ENCODE measurements around the gene VPS54.

Gene VPS54

GRCh38 chr2:63891488-63892030 lies 127.7 kb downstream of the VPS54 start:
- Mint-ChIP-seq H3K36me3 (ENCODE audit: low read depth) (peaks cover 67% of the 10 kb centered on the region), H3K9me3 (no peaks in the 10 kb centered on the region), H3K27ac (peak overlapping the region in 1 of 3 experiments; percentile 42), H3K4me1 (peaks cover 15% of the 10 kb centered on the region), H3K27me3 (ENCODE audit: low read depth) (no peaks in the 10 kb centered on the region), H3K4me3 (no peak overlapping the region)
- no peak for TF ChIP-seq CTCF (IDR thresholded peaks at IDR 0.05; ENCODE audit: unreplicated experiment in 3 of 3)

GRCh38 chr2:63890678-63891077 lies 128.6 kb downstream of the VPS54 start:
- Mint-ChIP-seq H3K4me3 (no peak overlapping the region), H3K4me1 (peaks cover 15% of the 10 kb centered on the region), H3K27ac (no peak overlapping the region), H3K36me3 (ENCODE audit: low read depth) (peaks cover 62% of the 10 kb centered on the region), H3K27me3 (ENCODE audit: low read depth) (no peaks in the 10 kb centered on the region), H3K9me3 (no peaks in the 10 kb centered on the region)
- TF ChIP-seq CTCF (IDR thresholded peaks at IDR 0.05; ENCODE audit: unreplicated experiment in 3 of 3): no peak

GRCh38 chr2:63888490-63889402 lies 130.5 kb downstream of the VPS54 start:
- Mint-ChIP-seq H3K4me3 (no peak overlapping the region), H3K4me1 (peaks cover 15% of the 10 kb centered on the region), H3K36me3 (ENCODE audit: low read depth) (peaks cover 55% of the 10 kb centered on the region), H3K27ac (peak overlapping the region in 2 of 3 experiments; percentile 9 to 21), H3K9me3 (no peaks in the 10 kb centered on the region), H3K27me3 (ENCODE audit: low read depth) (no peaks in the 10 kb centered on the region)
- TF ChIP-seq CTCF (IDR thresholded peaks at IDR 0.05; ENCODE audit: unreplicated experiment in 3 of 3): peak; percentile 68 to 76 (median 76)

GRCh38 chr2:63888053-63888452 lies 131.2 kb downstream of the VPS54 start:
- no peak for TF ChIP-seq CTCF (IDR thresholded peaks at IDR 0.05; ENCODE audit: unreplicated experiment in 3 of 3)
- Mint-ChIP-seq H3K27ac (peak overlapping the region in 1 of 3 experiments; percentile 1), H3K9me3 (no peaks in the 10 kb centered on the region), H3K4me1 (peaks cover 12% of the 10 kb centered on the region), H3K36me3 (ENCODE audit: low read depth) (peaks cover 53% of the 10 kb centered on the region), H3K27me3 (ENCODE audit: low read depth) (no peaks in the 10 kb centered on the region), H3K4me3 (no peak overlapping the region)

GRCh38 chr2:63886445-63886844 lies 132.8 kb downstream of the VPS54 start:
- Mint-ChIP-seq H3K4me3 (no peak overlapping the region), H3K27ac (no peak overlapping the region), H3K27me3 (ENCODE audit: low read depth) (no peaks in the 10 kb centered on the region), H3K9me3 (no peaks in the 10 kb centered on the region), H3K4me1 (peaks cover 11% of the 10 kb centered on the region), H3K36me3 (ENCODE audit: low read depth) (peaks cover 58% of the 10 kb centered on the region)
- no peak for TF ChIP-seq CTCF (IDR thresholded peaks at IDR 0.05; ENCODE audit: unreplicated experiment in 3 of 3)

Measured in nephron (organoid).